Transverse colon (tissue), 4 donors: ENCODE results near the gene GPC5.

ENCODE experiments used
- EP300 ChIP-seq: sonication (generic); formaldehyde crosslinking; IDR thresholded peaks from one replicate; pipeline ENCODE4 v1.6.1; 2017; ENCODE audit warnings: antibody characterized with exemption, low read depth
- POLR2A ChIP-seq: fragments of 450-650 bp; IDR thresholded peaks from one replicate; pipeline ENCODE4 v1.6.1; 2016; ENCODE audit warnings: antibody characterized with exemption, mild to moderate bottlenecking, moderate library complexity
- POLR2AphosphoS5 ChIP-seq, 3 donors: sonication (generic); formaldehyde crosslinking; IDR thresholded peaks; one replicate each; pipeline ENCODE4 v1.6.1; 2016; ENCODE audit warnings: antibody characterized with exemption in 3 of 3
- TF ChIP-seq, protein P1 (sequence below), 5 experiments: fragments of 200-600 bp in 3 of 5; fragments of 450-650 bp in 2 of 5; sonication (generic) in 3 of 5; IDR thresholded peaks; 1 replicate in 2 of 5; 2 replicates in 3 of 5; pipeline ENCODE4 v1.5.1; 2016 to 2017; ENCODE audit warnings: antibody characterized with exemption in 5 of 5, inconsistent platforms in 3 of 5, mild to moderate bottlenecking in 2 of 5, moderate library complexity in 1 of 5

DNA sequence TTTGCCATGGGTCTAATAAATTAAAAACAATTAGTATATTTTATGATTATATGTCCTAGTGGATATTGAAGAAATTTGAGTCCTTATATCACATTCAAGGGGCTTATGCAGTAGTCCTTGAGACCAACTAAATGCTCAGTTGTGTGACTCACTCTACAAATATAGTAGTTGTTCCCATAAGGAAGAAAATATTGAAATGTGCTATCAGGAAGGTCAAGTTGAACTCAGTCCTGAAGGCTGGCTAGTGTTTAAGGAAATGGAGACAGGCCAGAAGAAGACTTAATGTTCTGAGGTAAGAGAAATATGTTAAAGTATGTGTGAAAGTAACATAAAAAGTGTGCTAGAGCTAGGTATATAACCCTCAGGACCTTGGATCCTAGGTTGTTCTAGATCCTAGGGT lies 1062.1 kb downstream of the GPC5 start:
- TF ChIP-seq, protein P1, sequence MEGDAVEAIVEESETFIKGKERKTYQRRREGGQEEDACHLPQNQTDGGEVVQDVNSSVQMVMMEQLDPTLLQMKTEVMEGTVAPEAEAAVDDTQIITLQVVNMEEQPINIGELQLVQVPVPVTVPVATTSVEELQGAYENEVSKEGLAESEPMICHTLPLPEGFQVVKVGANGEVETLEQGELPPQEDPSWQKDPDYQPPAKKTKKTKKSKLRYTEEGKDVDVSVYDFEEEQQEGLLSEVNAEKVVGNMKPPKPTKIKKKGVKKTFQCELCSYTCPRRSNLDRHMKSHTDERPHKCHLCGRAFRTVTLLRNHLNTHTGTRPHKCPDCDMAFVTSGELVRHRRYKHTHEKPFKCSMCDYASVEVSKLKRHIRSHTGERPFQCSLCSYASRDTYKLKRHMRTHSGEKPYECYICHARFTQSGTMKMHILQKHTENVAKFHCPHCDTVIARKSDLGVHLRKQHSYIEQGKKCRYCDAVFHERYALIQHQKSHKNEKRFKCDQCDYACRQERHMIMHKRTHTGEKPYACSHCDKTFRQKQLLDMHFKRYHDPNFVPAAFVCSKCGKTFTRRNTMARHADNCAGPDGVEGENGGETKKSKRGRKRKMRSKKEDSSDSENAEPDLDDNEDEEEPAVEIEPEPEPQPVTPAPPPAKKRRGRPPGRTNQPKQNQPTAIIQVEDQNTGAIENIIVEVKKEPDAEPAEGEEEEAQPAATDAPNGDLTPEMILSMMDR (IDR thresholded peaks at IDR 0.05), result no peak
- TF ChIP-seq POLR2A (no peak), POLR2AphosphoS5 (IDR thresholded peaks at IDR 0.05) (no peak), EP300 (no peak)
